ENCODE data around the gene RND3. TPM values are rescaled to one million over a fixed set of nuclear protein-coding genes. Genes with fewer than 3 reads are reported as not detected.

Gene RND3
- total and polyA plus RNA-seq, 10 of the 15 experiments (the other 5 are each of a cell fraction or from before 2014, with no cell fraction given): 0.38 to 18.3 (median 0.93) TPM

- no peak for DNase-seq (ENCODE audit: low read depth, low spot score)
- Histone ChIP-seq H3K27ac (ENCODE audit: control insufficient read depth, insufficient read depth) (no peak overlapping the region), H3K9ac (ENCODE audit: control insufficient read depth, insufficient read depth, low read length) (no peak overlapping the region), H3K27me3 (replicated peaks in 1 of 2; ENCODE audit: control insufficient read depth in 2 of 2, insufficient read depth in 2 of 2, low read length in 1 of 2) (no peaks in the 10 kb centered on the region), H3K4me1 (ENCODE audit: control insufficient read depth, insufficient read depth, low read length) (no peaks in the 10 kb centered on the region), H3K79me2 (ENCODE audit: control insufficient read depth, insufficient read depth, low read length) (no peaks in the 10 kb centered on the region), H3K9me3 (replicated peaks; ENCODE audit: control insufficient read depth, insufficient read depth, low read length) (no peaks in the 10 kb centered on the region), H2AFZ (ENCODE audit: control insufficient read depth, low read depth, low read length) (no peak overlapping the region), H4K20me1 (ENCODE audit: control insufficient read depth, insufficient read depth) (no peaks in the 10 kb centered on the region), H3K4me3 (no peak overlapping the region), H3K4me2 (ENCODE audit: control insufficient read depth, insufficient read depth) (no peak overlapping the region), H3K36me3 (ENCODE audit: control insufficient read depth in 2 of 2, insufficient read depth in 2 of 2, low read length in 1 of 2) (no peaks in the 10 kb centered on the region)
- ChIA-PET RAD21 (ENCODE audit: unreplicated experiment) (interaction anchor here (0.7 to 3.5 kb wide), 5 partner anchors 18 to 134 kb away, joined by 3 to 14 read pairs (median 3); no protein-coding TSS in a partner anchor), CTCF (interaction anchor here (0.9 to 3.6 kb wide), 3 partner anchors 46 to 62 kb away, joined by 3 to 21 read pairs (median 8); no protein-coding TSS in a partner anchor), SMC1A (ENCODE audit: uncharacterized antibody, unreplicated experiment) (interaction anchor here (0.6 to 3.0 kb wide), 9 partner anchors 17 to 180 kb away, joined by 3 to 23 read pairs (median 4); no protein-coding TSS in a partner anchor), POLR2A (interaction anchor here (0.8 kb wide), 1 partner anchor 46 kb away, joined by 3 read pairs; no protein-coding TSS in a partner anchor)
- in situ Hi-C loops (cut with MboI): no loop called here
- 10% methylated on average over 4 of the region's 4 CpGs for WGBS (ENCODE audit: insufficient coverage, insufficient replicate concordance, low lambda C conversion rate, missing lambda C conversion rate)
- TF ChIP-seq NFIC (IDR thresholded peaks at IDR 0.05; ENCODE audit: low read depth, low read length) (no peak), REST (IDR thresholded peaks at IDR 0.05; ENCODE audit: low read depth, low read length) (no peak), NR2F1 (conservative IDR thresholded peaks at IDR 0.05) (no peak)
- ATAC-seq: no peak
- no TSS peak for BruUV-seq (replicated peaks)
- intact Hi-C loops (cut with micrococcal nuclease; ENCODE audit: unreplicated experiment): no loop called here
- FAIRE-seq: no peak
Measured at GRCh38 chr2:150426724-150427123, 60.7 kb downstream of the RND3 start.
